GM18858 (cell line): ENCODE measurements around the gene CCDC167.

ENCODE experiments used
- ATAC-seq: cut with Tn5 transposase; IDR thresholded peaks from one replicate; pipeline ENCODE4 v1.9.1; 2021; ENCODE audit not compliant: unreplicated experiment

The CCDC167 gene

GRCh38 chr6:37490536-37491170 lies 9.0 kb downstream of the CCDC167 start:
- no peak for ATAC-seq

- ATAC-seq, result no peak
These were observed 9.9 kb downstream of the CCDC167 start for GRCh38 chr6:37489697-37490336.

- no peak for ATAC-seq
These were observed 11.2 kb downstream of the CCDC167 start for GRCh38 chr6:37488476-37488875.

DNA sequence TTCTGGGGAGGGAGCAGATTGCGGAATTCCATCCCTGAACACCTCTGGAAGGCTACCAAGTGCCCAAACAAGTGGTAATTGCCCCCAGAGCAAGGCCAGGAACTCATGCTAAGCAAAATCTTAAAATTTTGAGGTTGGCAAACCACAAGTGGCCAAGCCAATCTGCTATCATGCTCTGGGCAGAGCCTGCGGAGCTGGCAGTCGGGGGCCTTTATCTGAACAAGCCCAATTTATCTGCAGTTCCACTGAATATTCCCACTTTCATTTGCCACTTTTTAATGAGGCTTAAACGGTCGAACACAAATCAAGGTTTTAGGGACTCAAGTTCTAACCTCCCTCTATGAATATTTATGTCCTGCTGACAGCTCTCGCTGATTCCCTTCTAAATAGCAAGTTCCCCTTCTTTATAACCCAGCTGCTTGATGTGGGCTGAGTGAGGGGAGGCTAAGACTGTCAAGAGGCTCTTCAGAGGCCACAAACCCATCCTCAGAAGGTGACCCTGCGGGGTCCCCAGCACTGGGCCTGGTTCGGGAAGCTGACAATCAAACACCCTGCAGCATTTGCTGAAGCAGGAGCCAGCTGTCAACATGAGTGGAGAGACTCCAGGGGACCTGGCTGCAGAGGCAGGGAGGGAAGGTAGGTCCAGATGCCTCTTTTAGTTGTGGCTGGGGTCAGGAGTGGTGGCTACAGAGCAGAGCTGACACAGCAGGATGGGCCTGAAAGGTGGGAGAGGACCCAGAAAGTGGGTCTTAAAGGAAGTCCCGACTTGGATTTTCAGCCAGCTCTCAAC lies 11.9 kb downstream of the CCDC167 start:
- no peak for ATAC-seq

DNA sequence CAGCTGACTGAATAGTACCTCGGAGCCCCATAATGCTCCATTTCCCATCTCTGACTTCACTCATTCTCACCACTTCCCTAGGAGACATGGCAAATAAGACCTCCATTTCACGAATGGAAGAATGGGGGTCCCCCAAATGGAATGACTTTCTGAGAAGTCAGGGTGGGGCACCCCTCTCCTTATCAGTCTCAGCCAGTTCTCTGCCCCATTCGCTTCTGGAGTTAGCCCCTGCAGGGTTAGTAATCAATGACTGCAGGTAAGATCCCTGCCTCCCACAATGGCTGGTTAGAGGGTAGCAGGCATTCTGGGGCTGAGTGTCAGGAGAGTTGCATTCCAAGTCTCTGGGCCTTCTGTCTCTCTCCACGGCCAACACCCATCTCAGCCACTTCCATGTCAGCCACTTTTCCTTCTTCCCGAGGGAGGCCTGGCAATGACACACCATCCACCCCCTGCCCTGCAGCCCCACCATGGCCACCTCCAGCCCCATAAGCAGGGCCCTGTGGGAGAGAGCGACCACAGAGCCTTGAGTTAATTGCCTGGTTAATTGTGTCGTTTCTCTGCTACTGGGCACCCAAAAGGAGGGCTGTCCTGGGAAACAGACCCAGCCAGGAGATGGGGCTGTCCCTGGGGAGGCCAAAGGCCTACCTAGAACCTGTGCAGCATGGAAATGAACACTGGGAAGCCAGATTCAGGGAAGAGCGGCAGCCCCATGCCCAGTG lies 13.4 kb downstream of the CCDC167 start:
- no peak for ATAC-seq

DNA sequence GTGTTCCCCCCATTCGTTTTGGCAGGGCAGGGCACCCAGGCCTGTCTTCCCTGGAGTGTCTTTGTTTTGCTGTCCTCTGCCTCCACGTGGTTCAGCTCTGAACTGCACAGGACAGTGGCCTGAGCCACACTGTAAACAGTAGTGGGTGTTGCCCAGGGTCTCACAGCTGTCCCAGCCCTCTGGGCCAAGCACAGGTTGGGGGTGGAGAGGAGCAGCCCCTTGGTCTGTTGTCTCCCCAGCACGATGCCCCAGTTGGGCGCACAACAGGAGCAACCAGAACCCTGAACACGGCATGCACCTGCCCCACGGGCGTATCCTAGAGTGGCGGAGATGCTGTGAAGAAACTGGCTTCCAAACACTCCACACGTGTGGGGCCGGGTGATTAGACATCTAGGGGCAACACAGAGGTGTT lies 14.4 kb downstream of the CCDC167 start:
- no peak for ATAC-seq

- ATAC-seq, result no peak
These were observed 14.9 kb downstream of the CCDC167 start for GRCh38 chr6:37484786-37485170.

DNA sequence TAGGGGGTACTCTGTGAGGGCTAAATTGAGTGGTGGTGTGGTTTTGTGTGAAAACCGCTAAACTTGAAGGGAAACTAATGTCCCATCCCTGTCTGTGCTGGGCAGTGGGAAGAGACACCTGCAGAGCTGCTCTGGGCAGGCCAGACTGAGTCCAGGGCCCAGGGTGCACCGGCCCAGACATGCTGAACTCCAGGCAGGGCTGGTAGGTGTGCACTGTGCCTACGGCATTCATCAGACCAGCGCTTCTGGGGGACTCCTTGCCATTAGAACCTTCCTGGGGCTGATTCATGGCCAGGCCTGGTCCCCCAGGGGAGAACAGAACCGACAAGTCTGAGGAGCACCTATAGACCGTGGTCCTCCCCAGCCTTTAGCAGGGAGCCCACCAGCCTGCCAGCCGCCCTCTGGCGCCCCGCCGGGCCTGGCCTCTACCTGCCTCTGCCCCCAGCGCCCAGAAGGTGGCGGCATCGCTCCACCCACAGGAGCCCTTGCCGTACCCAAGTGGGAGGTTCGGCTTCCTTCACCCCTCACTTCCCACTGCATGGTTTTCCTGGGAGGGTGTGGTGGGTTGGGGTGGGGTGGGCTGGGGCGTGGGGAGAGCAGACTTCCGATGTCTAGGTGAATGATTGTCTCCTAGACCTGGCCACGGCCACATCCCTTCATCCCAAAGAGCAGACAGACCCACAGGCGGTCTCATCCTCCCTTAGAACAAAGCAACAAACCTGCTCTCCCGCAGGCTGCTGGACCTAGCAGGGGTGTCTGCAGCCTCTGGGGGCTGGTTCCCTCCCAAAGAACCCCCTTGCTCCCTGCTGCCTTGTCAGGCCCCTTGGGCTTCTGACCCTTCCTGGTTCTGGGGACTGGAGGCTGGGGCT lies 15.5 kb downstream of the CCDC167 start:
- ATAC-seq, result no peak

- ATAC-seq, result no peak
These were observed 16.3 kb downstream of the CCDC167 start for GRCh38 chr6:37483252-37483901.

- no peak for ATAC-seq
These were observed 17.0 kb downstream of the CCDC167 start for GRCh38 chr6:37482606-37483251.

DNA sequence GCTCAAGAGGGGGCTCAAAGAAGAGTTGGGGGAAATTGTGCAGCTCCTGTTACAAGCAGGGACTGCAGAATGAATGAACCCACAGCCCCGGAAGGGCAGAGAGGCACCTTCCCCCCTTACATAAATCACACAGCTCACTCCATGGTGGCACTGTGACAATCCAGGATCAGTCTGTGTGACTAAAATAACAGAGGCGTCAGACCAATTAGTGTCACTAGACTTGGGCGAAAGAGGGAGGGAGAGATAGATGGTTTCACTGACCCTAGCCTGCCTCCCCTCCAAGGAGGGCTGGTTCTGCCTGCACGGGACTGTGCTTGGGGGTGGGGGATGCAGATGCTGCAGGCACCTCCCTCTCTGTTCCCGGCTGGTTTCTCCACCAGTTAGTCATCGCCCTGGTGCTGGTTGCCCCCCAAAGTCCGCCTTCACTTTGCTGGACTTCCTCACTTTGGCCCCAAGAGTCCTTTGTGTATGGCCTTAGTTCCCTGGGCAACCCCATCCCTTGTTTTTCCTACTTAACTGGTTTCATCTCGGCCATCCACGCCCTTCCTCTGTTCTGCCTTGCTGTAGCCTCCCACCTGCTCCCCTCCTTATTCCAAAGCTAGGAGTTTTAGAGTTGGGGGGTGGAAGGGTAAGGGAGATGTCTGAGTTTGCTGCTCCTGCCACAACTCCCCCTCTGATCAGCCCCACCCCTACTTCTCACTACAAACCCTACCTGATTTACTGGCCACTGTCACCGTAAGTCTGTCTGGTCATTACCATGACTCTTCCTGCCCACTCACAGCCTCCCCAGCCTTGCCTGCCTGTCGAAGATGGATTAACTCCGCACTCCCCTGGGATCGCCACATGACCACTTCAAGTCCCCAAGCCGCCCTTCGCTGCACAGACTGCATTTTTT lies 17.7 kb downstream of the CCDC167 start:
- no peak for ATAC-seq

DNA sequence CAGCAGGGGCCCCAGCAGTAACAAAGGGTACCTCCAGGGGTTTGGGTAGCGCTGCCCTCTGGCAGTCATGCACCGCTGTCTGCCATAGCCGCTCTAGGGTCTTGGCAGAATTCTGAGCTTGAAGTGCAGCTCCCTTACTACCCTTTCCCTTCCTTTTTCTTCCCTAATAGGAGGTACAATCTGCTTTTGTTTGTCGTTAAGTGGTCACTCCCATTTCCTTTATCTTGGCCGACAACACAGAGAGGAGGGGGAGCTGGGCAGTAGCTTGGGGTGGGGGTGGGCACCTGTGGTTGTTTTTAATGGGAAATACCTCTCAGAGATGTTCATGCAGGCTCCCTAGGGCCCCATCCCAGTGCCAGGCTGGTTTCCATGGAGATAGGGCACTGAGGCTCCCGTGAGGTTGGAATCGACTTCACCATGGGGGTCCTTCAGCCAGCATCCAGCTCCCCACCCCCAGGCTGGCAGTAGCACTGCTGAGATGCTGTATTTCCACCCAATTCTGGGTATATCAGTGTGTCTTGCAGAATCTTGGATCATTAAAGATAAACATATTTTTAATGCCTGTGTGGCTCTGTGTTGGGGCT lies 18.6 kb downstream of the CCDC167 start:
- no peak for ATAC-seq

DNA sequence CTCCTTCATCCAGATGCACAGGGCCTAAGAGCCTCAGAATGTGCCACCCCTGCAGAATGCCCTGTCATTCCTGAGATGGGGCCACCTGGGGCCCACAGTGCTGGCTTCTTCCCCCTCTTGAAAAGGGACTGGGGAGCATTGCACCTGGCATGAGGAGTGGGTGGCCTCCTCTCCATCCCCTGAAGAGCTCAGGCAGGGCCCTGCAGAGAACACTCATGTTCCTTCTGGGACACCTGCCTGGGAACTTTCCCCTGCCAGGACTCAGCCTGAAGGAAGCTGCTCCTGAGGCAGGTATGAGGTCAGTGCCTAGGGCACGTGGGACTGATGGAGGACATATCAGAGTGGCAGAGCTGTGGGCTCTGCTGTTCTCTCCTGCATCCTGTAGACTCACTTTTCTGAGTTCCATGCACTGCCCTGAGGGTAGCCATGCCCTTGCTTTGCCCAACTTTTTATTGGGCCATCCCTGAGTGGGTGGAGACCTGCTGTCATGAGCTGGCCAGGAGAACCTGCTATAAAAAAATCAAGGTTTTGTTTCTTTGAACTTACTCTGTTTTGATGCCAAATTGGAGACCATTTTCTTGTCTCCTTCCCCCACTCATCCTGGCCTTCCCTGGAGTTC lies 19.5 kb downstream of the CCDC167 start:
- ATAC-seq, result no peak

DNA sequence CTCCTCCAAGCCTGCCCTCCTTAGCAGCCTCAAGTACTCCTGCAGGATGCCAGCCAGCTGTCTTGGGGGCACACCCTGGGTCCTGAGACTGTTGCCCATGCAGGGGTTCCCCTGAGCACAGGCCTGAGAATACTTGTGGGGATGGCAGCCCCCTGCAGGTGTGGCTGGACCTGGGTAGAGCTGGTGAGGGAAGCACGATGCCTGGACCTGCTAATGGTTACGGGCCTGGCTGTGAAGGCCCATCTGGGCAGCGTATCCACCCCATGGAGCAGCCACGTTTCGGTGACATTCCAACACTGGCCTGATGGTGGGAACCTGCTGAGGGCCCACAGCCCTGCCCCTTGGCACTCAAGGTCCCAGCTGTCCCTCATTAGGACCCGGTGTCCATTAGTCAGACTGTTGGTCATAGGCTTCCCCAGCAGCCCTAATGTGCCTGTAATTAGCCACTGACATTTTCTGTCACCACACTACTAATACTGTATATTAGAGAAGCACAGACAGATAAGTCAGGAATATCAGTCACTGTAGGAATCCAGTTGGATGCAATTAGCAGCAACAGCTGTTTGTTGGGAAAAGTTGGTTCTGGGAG lies 20.3 kb downstream of the CCDC167 start:
- no peak for ATAC-seq

- ATAC-seq, result no peak
These were observed 20.9 kb downstream of the CCDC167 start for GRCh38 chr6:37478827-37479226.

DNA sequence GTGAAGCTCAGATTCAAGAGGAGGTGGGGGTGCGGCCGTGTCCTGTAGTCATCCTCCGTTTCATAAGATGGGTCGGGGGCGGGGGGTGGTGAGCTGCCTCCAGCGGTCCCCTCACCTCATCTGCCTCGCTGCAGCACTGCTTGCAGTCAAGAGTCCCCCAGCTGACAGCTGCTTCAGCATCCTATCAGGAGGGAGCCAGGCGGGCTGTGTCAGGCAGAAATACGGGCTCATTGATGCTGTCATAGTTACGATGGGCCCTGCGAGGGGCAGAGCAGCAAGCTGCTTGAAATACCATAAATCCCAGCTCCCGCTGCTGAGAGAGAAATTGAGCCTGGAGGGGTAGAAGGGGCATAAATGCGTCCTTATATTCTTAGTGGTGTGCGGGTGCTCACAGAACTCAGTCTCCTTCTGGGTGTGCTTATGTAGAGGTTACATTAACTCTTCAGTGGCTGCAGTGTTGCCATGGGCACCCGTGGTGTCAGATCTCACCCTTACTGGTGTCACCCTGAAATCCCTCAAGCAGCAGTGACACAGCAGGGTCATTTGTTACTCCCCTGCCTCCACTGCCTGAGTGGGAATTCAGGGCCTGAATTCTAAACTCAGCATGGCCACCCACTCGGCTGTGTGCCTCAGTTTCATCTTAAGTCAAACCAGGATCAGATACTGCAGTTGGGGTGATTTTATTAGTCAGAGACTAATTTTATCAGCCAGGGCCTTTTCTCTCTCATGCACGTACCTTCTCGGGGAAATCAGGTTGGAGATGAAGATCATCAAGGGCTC lies 21.8 kb downstream of the CCDC167 start:
- ATAC-seq, result no peak

GRCh38 chr6:37477191-37477590 lies 22.5 kb downstream of the CCDC167 start:
- ATAC-seq, result no peak
